SU-DHL-6 (cell line): ENCODE results near the gene SLC39A3.

Experiments
- H2AFZ ChIP-seq: fragments of 200-600 bp; sonication (generic); 2 replicates; pipeline ENCODE4 v1.6.1; 2014; ENCODE audit warnings: low read depth, mild to moderate bottlenecking, moderate library complexity, mixed read lengths, antibody characterized with exemption, low read length; ENCODE audit not compliant: severe bottlenecking
- H3F3A ChIP-seq: fragments of 200-600 bp; shearing (Covaris generic); 2 replicates; pipeline ENCODE4 v1.6.0; 2016; ENCODE audit warnings: antibody characterized with exemption, mild to moderate bottlenecking; ENCODE audit not compliant: insufficient read depth
- H3K27ac ChIP-seq: fragments of 200-600 bp; sonication (generic); 2 replicates; pipeline ENCODE4 v1.5.1; 2016; ENCODE audit warnings: low read depth, mild to moderate bottlenecking, low read length, moderate library complexity, mixed read lengths
- H3K27me3 ChIP-seq: fragments of 200-600 bp; sonication (generic), shearing (Covaris generic); 2 replicates; pipeline ENCODE4 v1.6.0; 2014; ENCODE audit warnings: mild to moderate bottlenecking, low read length
- H3K36me3 ChIP-seq: fragments of 200-600 bp; sonication (generic); 2 replicates; pipeline ENCODE4 v1.6.1; 2014; ENCODE audit warnings: mild to moderate bottlenecking, low read length, mixed read lengths
- H3K4me2 ChIP-seq: fragments of 300-600, 200-600 bp; shearing (Covaris generic), sonication (generic); 2 replicates; pipeline ENCODE4 v1.6.0; 2014; ENCODE audit warnings: low read length, low read depth, mild to moderate bottlenecking; ENCODE audit not compliant: poor library complexity, severe bottlenecking
- H3K4me3 ChIP-seq: fragments of 200-600 bp; sonication (generic); 2 replicates; pipeline ENCODE4 v1.5.1; 2014; ENCODE audit warnings: antibody characterized with exemption, low read length, mild to moderate bottlenecking, mixed read lengths; ENCODE audit not compliant: insufficient read depth, poor library complexity, severe bottlenecking
- H3K79me2 ChIP-seq: fragments of 200-600 bp; sonication (generic); 2 replicates; pipeline ENCODE4 v1.6.1; 2014; ENCODE audit warnings: mild to moderate bottlenecking, low read length, moderate library complexity; ENCODE audit not compliant: insufficient read depth
- H3K9ac ChIP-seq: fragments of 200-600 bp; sonication (generic); 2 replicates; pipeline ENCODE4 v1.7.0; 2014; ENCODE audit warnings: mild to moderate bottlenecking, low read length
- H3K9me2 ChIP-seq: fragments of 200-600 bp; sonication (generic); replicated peaks from 2 replicates; pipeline ENCODE4 v1.6.1; 2014; ENCODE audit warnings: low read length; ENCODE audit not compliant: insufficient read depth
- H3K9me3 ChIP-seq: fragments of 200-600 bp; sonication (generic); 2 replicates; pipeline ENCODE4 v1.6.1; 2014; ENCODE audit warnings: low read length, mixed read lengths; ENCODE audit not compliant: insufficient read depth
- H4K20me1 ChIP-seq: fragments of 200-600 bp; sonication (generic); 2 replicates; pipeline ENCODE4 v1.6.1; 2014; ENCODE audit warnings: low read depth, mild to moderate bottlenecking, antibody characterized with exemption, low read length, moderate library complexity, mixed read lengths
- CTCF ChIP-seq: fragments of 200-600 bp; sonication (generic); IDR thresholded peaks from one replicate; pipeline ENCODE4 v1.5.1; 2017; ENCODE audit warnings: antibody characterized with exemption, mild to moderate bottlenecking, low read length, moderate library complexity; ENCODE audit not compliant: insufficient read depth, poor library complexity, severe bottlenecking
- EZH2phosphoT487 ChIP-seq: fragments of 200-600 bp; sonication (generic), shearing (Covaris generic); conservative IDR thresholded peaks from 2 replicates; pipeline ENCODE4 v1.6.1; 2018; ENCODE audit warnings: mild to moderate bottlenecking, antibody characterized with exemption, low read length, moderate library complexity, mixed read lengths

Gene SLC39A3

DNA sequence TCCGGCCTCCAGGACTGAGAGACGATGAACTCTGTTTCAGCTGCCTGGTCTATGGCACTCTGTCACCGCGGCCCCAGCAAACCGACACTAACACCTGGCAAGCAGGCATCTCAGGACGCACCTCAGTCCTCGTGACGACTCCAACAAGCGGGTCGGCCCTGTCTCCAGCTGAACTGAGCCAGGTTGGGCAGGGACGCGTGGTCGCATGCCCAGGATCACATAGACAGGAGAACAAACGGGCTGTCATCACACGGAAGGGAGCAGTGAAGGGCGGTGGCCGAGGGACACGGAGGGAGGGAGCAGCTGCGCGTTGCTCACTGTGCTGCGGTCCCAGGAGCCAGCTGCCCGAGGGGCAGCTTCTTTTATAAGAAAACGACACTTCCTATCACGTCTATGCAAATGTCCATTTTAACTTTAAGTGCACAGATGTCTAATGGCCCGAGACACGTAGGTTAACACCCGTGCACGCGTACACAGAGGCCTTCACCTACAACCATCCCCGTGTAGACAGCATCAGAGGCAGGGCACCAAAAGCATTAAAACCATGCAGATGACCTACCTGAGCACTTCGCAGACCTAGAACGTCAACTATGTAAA, 34.4 kb upstream of the SLC39A3 start:
- no peak overlapping the region for H3K27ac ChIP-seq
- H3K79me2 ChIP-seq: peaks cover 83% of the 10 kb centered on the region
- peaks cover 3% of the 10 kb centered on the region; the same call in 1 of the 2 replicates for H4K20me1 ChIP-seq
- H3K36me3 ChIP-seq: no peaks in the 10 kb centered on the region
- H3K9me2 ChIP-seq: no peaks in the 10 kb centered on the region
- no peak overlapping the region for H3K4me3 ChIP-seq
- no peaks in the 10 kb centered on the region for H3F3A ChIP-seq
- no peak overlapping the region for H2AFZ ChIP-seq
- no peaks in the 10 kb centered on the region for H3K9me3 ChIP-seq
- no peak overlapping the region for H3K4me2 ChIP-seq
- no peak overlapping the region for H3K9ac ChIP-seq
- H3K27me3 ChIP-seq: no peaks in the 10 kb centered on the region
- TF ChIP-seq EZH2phosphoT487 (no peak), CTCF (no peak)

- Histone ChIP-seq H3K79me2 (peaks cover 68% of the 10 kb centered on the region), H3K9ac (no peak overlapping the region), H3K27me3 (no peaks in the 10 kb centered on the region), H3K9me2 (no peaks in the 10 kb centered on the region), H3K27ac (no peak overlapping the region), H4K20me1 (peaks cover 3% of the 10 kb centered on the region; the same call in 1 of the 2 replicates), H3F3A (no peaks in the 10 kb centered on the region), H3K36me3 (no peaks in the 10 kb centered on the region), H3K9me3 (no peaks in the 10 kb centered on the region), H3K4me3 (no peak overlapping the region), H3K4me2 (no peak overlapping the region), H2AFZ (no peak overlapping the region)
- TF ChIP-seq EZH2phosphoT487 (no peak), CTCF (no peak)
Measured at GRCh38 chr19:2771786-2772674, 32.2 kb upstream of the SLC39A3 start.

- Histone ChIP-seq H3K9ac (no peak overlapping the region), H3F3A (no peaks in the 10 kb centered on the region), H3K27ac (no peak overlapping the region), H4K20me1 (no peaks in the 10 kb centered on the region; the same call in 1 of the 2 replicates), H3K79me2 (peaks cover 51% of the 10 kb centered on the region), H3K9me3 (no peaks in the 10 kb centered on the region), H3K4me2 (no peak overlapping the region), H3K9me2 (no peaks in the 10 kb centered on the region), H3K4me3 (no peak overlapping the region), H2AFZ (no peak overlapping the region), H3K36me3 (no peaks in the 10 kb centered on the region), H3K27me3 (no peaks in the 10 kb centered on the region)
- TF ChIP-seq CTCF: no peak
- no peak for TF ChIP-seq EZH2phosphoT487
Measured at GRCh38 chr19:2770055-2771013, 30.5 kb upstream of the SLC39A3 start.
